H9 (cell line): ENCODE results near the gene SLC11A1. TPM values are rescaled to one million over a fixed set of nuclear protein-coding genes. Genes with fewer than 3 reads are reported as not detected.

Experiments
- DNase-seq: peaks from one replicate; pipeline ENCODE4 v3.0.0-alpha.2; 2017
- H2AFZ ChIP-seq: one replicate; pipeline ENCODE4 v1.6.1; 2013; ENCODE audit warnings: mild to moderate bottlenecking, low read length, control low read depth, moderate library complexity
- H2AK5ac ChIP-seq: 2 replicates; pipeline ENCODE4 v1.6.1; 2013; ENCODE audit warnings: low read length, control low read depth, mixed read lengths; ENCODE audit not compliant: insufficient read length
- H2BK120ac ChIP-seq: one replicate; pipeline ENCODE4 v1.6.1; 2013; ENCODE audit warnings: low read depth, mild to moderate bottlenecking, low read length, control low read depth, inconsistent platforms; ENCODE audit not compliant: poor library complexity, severe bottlenecking
- H2BK12ac ChIP-seq: 2 replicates; pipeline ENCODE4 v1.6.1; 2013; ENCODE audit warnings: low read length, control low read depth, mixed read lengths, low read depth; ENCODE audit not compliant: insufficient read length
- H2BK15ac ChIP-seq: 2 replicates; pipeline ENCODE4 v1.6.1; 2013; ENCODE audit warnings: low read depth, low read length, control low read depth
- H2BK20ac ChIP-seq: one replicate; pipeline ENCODE4 v1.6.1; 2013; ENCODE audit warnings: low read depth, mild to moderate bottlenecking, low read length, control low read depth, inconsistent platforms; ENCODE audit not compliant: poor library complexity, severe bottlenecking
- H2BK5ac ChIP-seq: 2 replicates; pipeline ENCODE4 v1.6.1; 2013; ENCODE audit warnings: low read length, control low read depth, mixed read lengths; ENCODE audit not compliant: insufficient read length
- H3K14ac ChIP-seq: 2 replicates; pipeline ENCODE4 v1.6.1; 2013; ENCODE audit warnings: low read length, control low read depth; ENCODE audit not compliant: insufficient read depth
- H3K18ac ChIP-seq: 2 replicates; pipeline ENCODE4 v1.6.1; 2013; ENCODE audit warnings: low read depth, mild to moderate bottlenecking, mixed read lengths, low read length, control low read depth; ENCODE audit not compliant: insufficient read length
- H3K23ac ChIP-seq: 2 replicates; pipeline ENCODE4 v1.6.1; 2013; ENCODE audit warnings: low read length, control low read depth, mixed read lengths, low read depth; ENCODE audit not compliant: insufficient read length
- H3K23me2 ChIP-seq: 2 replicates; pipeline ENCODE4 v1.6.1; 2013; ENCODE audit warnings: low read depth, mild to moderate bottlenecking, mixed read lengths, low read length, control low read depth; ENCODE audit not compliant: insufficient read length, poor library complexity, severe bottlenecking
- H3K27ac ChIP-seq: 2 replicates; pipeline ENCODE4 v1.5.1; 2013; ENCODE audit warnings: low read length, control low read depth, mixed read lengths, low read depth; ENCODE audit not compliant: insufficient read length
- H3K27me3 ChIP-seq: 2 replicates; pipeline ENCODE4 v1.6.1; 2013; ENCODE audit warnings: low read length, control low read depth, inconsistent platforms; ENCODE audit not compliant: insufficient read depth
- H3K4ac ChIP-seq: 2 replicates; pipeline ENCODE4 v1.6.1; 2013; ENCODE audit warnings: low read depth, mild to moderate bottlenecking, control low read depth, inconsistent platforms, low read length, moderate library complexity
- H3K4me1 ChIP-seq: 2 replicates; pipeline ENCODE4 v1.6.1; 2013; ENCODE audit warnings: low read length, control low read depth, inconsistent platforms; ENCODE audit not compliant: insufficient read depth
- H3K4me2 ChIP-seq: 2 replicates; pipeline ENCODE4 v1.6.1; 2013; ENCODE audit warnings: low read length, control low read depth, mixed read lengths; ENCODE audit not compliant: insufficient read length, insufficient read depth
- H3K56ac ChIP-seq: 2 replicates; pipeline ENCODE4 v1.6.1; 2013; ENCODE audit warnings: low read depth, mild to moderate bottlenecking, mixed read lengths, low read length, control low read depth; ENCODE audit not compliant: insufficient read length
- H3K79me1 ChIP-seq: 2 replicates; pipeline ENCODE4 v1.6.1; 2013; ENCODE audit warnings: low read depth, mild to moderate bottlenecking, moderate library complexity, low read length, control low read depth, inconsistent platforms; ENCODE audit not compliant: insufficient read depth, poor library complexity, severe bottlenecking
- H3K79me2 ChIP-seq: 2 replicates; pipeline ENCODE4 v1.6.1; 2013; ENCODE audit warnings: low read length, control low read depth, inconsistent platforms; ENCODE audit not compliant: insufficient read depth
- H3K9ac ChIP-seq: 2 replicates; pipeline ENCODE4 v1.6.1; 2013; ENCODE audit warnings: low read length, control low read depth, mixed read lengths; ENCODE audit not compliant: insufficient read length; ENCODE audit errors: extremely low read depth
- H3K9me3 ChIP-seq: one replicate; pipeline ENCODE4 v1.6.1; 2013; ENCODE audit warnings: low read depth, low read length, inconsistent platforms; ENCODE audit not compliant: control insufficient read depth
- H3T11ph ChIP-seq: one replicate; pipeline ENCODE4 v1.6.1; 2013; ENCODE audit warnings: mild to moderate bottlenecking, low read length, control low read depth, inconsistent platforms
- H4K20me1 ChIP-seq: one replicate; pipeline ENCODE4 v1.6.1; 2013; ENCODE audit not compliant: control insufficient read depth, insufficient read length, insufficient read depth
- H4K5ac ChIP-seq: 2 replicates; pipeline ENCODE4 v1.6.1; 2013; ENCODE audit warnings: low read depth, mild to moderate bottlenecking, mixed read lengths, low read length, control low read depth; ENCODE audit not compliant: insufficient read length
- H4K8ac ChIP-seq: replicated peaks from 2 replicates; pipeline ENCODE4 v1.6.1; 2013; ENCODE audit warnings: low read length, control low read depth, mixed read lengths, low read depth; ENCODE audit not compliant: insufficient read length
- H4K91ac ChIP-seq: 2 replicates; pipeline ENCODE4 v1.6.1; 2013; ENCODE audit warnings: low read depth, mild to moderate bottlenecking, moderate library complexity, mixed read lengths, low read length, control low read depth; ENCODE audit not compliant: insufficient read length
- H3K27ac Mint-ChIP-seq, 3 experiments: 2 replicates in 2 of 3; 3 replicates in 1 of 3; pipeline ENCODE4 v1.8.0; 2020 to 2021; ENCODE audit warnings: mixed read lengths in 3 of 3, mild to moderate bottlenecking in 1 of 3, moderate library complexity in 1 of 3
- H3K27me3 Mint-ChIP-seq: 2 replicates; pipeline ENCODE4 v1.8.0; 2021; ENCODE audit warnings: low read depth, mild to moderate bottlenecking, moderate library complexity, mixed read lengths
- H3K36me3 Mint-ChIP-seq, 3 experiments: 2 replicates in 2 of 3; 3 replicates in 1 of 3; pipeline ENCODE4 v1.8.0; 2020 to 2021; ENCODE audit warnings: low read depth in 3 of 3, mixed read lengths in 3 of 3; ENCODE audit not compliant: insufficient read depth in 1 of 3
- H3K4me1 Mint-ChIP-seq, 2 experiments: 2 replicates each; pipeline ENCODE4 v1.8.0; 2020; ENCODE audit warnings: mixed read lengths in 2 of 2
- H3K4me3 Mint-ChIP-seq, 2 experiments: 2 replicates in 1 of 2; 3 replicates in 1 of 2; pipeline ENCODE4 v1.8.0; 2020 to 2021; ENCODE audit warnings: mild to moderate bottlenecking in 2 of 2, mixed read lengths in 2 of 2, moderate library complexity in 1 of 2
- H3K9me3 Mint-ChIP-seq, 2 experiments: 2 replicates in 1 of 2; 3 replicates in 1 of 2; pipeline ENCODE4 v1.8.0; 2020; ENCODE audit warnings: mild to moderate bottlenecking in 2 of 2, mixed read lengths in 2 of 2, moderate library complexity in 1 of 2
- WGBS: extraction: QIAGEN DNeasy Blood & Tissue Kit; methylation state at CpG from one replicate; pipeline ENCODE4 v1.1.7; 2013; ENCODE audit warnings: missing lambda C conversion rate, low lambda C conversion rate, mixed read lengths; ENCODE audit not compliant: insufficient read length; ENCODE audit errors: extremely low coverage; 5-methylcytosine and 5-hydroxymethylcytosine counted together
- total RNA-seq: library from RNA; stranded (reverse); gene quantifications from 2 replicates; pipeline ENCODE4 v1.2.1, GENCODE V29; 2021
- TF ChIP-seq, protein P1 (sequence below): fragments of 200-600 bp; sonication (generic); conservative IDR thresholded peaks from 3 replicates; pipeline ENCODE4 v1.8.0; 2021; ENCODE audit warnings: antibody characterized with exemption, mild to moderate bottlenecking

SLC11A1 gene
- total RNA-seq, 1 experiment from 2014 or later = 0.11 TPM

DNA sequence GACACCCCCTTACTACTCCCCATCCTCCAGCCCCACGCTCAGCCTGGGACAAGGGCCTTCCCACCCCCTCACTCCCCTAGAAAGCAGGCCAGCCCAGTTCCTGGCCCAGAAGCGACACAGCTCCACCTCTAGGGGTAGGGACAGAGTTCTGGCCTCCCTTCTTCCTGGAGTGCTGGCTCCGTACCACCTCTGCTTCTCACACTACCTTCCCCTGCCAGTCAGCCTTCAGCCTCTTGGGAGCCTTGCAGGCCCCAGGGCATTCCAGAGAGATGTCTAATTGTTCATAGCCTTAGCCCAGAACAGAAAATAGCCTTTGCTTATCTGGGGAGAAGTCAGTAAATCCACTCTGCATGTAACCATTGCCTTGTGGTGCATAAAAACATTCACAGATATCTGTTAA is 38.5 kb upstream of the SLC11A1 start:
- DNase-seq = no peak
- H3K18ac ChIP-seq = no peak overlapping the region
- no peak overlapping the region for H3T11ph ChIP-seq
- no peaks in the 10 kb centered on the region for H3K9me3 ChIP-seq
- WGBS = no CpG with 5 or more reads among the region's 3 CpGs
- no peak overlapping the region for H2AFZ ChIP-seq
- Mint-ChIP-seq H3K36me3 (peaks cover 0 to 6% (median 2%) of the 10 kb centered on the region in 3 experiments; a peak in 4 of 7 replicates), H3K4me1 (peaks cover 5 to 8% of the 10 kb centered on the region in 2 experiments), H3K9me3 (peaks cover 0 to 2% of the 10 kb centered on the region in 2 experiments; a peak in 1 of 5 replicates), H3K27me3 (no peaks in the 10 kb centered on the region), H3K4me3 (no peak overlapping the region; a peak in 1 of 5 replicates), H3K27ac (peak overlapping the region in 2 of 3 experiments; percentile 76 to 77; a peak in 3 of 7 replicates)
- H2BK15ac ChIP-seq = no peak overlapping the region
- H3K23me2 ChIP-seq = no peaks in the 10 kb centered on the region
- TF ChIP-seq, protein P1, sequence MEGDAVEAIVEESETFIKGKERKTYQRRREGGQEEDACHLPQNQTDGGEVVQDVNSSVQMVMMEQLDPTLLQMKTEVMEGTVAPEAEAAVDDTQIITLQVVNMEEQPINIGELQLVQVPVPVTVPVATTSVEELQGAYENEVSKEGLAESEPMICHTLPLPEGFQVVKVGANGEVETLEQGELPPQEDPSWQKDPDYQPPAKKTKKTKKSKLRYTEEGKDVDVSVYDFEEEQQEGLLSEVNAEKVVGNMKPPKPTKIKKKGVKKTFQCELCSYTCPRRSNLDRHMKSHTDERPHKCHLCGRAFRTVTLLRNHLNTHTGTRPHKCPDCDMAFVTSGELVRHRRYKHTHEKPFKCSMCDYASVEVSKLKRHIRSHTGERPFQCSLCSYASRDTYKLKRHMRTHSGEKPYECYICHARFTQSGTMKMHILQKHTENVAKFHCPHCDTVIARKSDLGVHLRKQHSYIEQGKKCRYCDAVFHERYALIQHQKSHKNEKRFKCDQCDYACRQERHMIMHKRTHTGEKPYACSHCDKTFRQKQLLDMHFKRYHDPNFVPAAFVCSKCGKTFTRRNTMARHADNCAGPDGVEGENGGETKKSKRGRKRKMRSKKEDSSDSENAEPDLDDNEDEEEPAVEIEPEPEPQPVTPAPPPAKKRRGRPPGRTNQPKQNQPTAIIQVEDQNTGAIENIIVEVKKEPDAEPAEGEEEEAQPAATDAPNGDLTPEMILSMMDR = no peak
- H4K20me1 ChIP-seq = no peaks in the 10 kb centered on the region
- no peaks in the 10 kb centered on the region; the same call in 1 of the 2 replicates for H3K4me1 ChIP-seq
- no peak overlapping the region for H2BK20ac ChIP-seq
- no peak overlapping the region for H3K23ac ChIP-seq
- H2BK120ac ChIP-seq = no peak overlapping the region
- no peaks in the 10 kb centered on the region for H3K27me3 ChIP-seq
- H3K4ac ChIP-seq = no peak overlapping the region
- no peak overlapping the region for H3K56ac ChIP-seq
- H3K79me2 ChIP-seq = no peaks in the 10 kb centered on the region
- no peak overlapping the region; the same call in 1 of the 2 replicates for H3K14ac ChIP-seq
- H2AK5ac ChIP-seq = no peak overlapping the region
- no peaks in the 10 kb centered on the region for H3K79me1 ChIP-seq
- no peak overlapping the region for H4K8ac ChIP-seq
- H3K27ac ChIP-seq = no peak overlapping the region
- no peak overlapping the region for H2BK5ac ChIP-seq
- H3K9ac ChIP-seq = no peak overlapping the region
- no peak overlapping the region for H4K5ac ChIP-seq
- no peak overlapping the region for H3K4me2 ChIP-seq
- no peak overlapping the region for H2BK12ac ChIP-seq
- no peak overlapping the region for H4K91ac ChIP-seq
